GM12801 (cell line): ENCODE data around the gene FAM168B.

ENCODE experiments used
- TF ChIP-seq, protein P1 (sequence below): IDR thresholded peaks from one replicate; pipeline ENCODE4 v1.5.1; 2011; ENCODE audit warnings: control low read depth; ENCODE audit not compliant: insufficient read length; ENCODE audit errors: extremely low read depth

FAM168B gene

DNA sequence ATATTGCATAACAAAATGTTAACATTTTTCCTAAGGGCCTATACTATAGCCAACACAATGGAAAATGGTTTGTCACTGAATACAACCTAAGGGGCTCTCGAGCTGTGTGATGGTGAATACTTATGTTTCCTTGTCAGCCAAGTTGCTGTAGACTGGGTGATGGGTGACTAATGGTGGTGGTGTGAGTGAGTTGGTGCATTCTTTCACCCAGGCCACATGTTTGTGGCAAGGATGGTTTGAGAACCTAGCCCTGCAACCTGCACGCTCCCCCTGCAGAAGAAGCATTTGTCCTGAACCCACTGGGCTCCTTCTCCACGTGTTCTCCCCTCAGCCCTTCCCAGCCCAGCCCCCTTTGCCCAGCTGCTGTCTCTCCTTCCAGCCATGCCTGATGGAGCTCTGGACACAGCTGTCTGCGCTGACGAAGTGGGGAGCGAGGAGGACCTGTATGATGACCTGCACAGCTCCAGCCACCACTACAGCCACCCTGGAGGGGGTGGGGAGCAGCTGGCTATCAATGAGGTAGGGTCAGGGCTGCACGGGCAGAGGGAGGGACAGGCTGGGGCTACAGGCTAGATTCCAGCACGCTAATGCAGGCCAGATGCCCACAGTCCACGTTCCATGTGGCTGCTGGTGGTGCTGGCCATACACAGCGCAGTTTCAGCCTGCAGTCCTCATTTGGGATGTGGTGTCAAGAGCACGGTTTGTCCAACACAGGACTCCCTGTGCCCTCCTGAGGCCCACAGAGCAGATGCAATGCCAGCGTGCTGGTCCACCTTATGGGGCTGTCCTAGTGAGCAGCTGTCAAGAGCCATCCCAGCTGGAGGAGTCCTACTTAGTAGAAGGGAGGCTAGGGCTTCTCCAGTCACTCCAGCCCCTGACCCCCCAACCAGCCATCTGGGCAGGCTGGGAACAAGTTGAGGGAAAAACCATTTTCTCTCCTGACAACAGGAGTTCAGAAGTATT is 65.4 kb downstream of the FAM168B start:
- TF ChIP-seq, protein P1, sequence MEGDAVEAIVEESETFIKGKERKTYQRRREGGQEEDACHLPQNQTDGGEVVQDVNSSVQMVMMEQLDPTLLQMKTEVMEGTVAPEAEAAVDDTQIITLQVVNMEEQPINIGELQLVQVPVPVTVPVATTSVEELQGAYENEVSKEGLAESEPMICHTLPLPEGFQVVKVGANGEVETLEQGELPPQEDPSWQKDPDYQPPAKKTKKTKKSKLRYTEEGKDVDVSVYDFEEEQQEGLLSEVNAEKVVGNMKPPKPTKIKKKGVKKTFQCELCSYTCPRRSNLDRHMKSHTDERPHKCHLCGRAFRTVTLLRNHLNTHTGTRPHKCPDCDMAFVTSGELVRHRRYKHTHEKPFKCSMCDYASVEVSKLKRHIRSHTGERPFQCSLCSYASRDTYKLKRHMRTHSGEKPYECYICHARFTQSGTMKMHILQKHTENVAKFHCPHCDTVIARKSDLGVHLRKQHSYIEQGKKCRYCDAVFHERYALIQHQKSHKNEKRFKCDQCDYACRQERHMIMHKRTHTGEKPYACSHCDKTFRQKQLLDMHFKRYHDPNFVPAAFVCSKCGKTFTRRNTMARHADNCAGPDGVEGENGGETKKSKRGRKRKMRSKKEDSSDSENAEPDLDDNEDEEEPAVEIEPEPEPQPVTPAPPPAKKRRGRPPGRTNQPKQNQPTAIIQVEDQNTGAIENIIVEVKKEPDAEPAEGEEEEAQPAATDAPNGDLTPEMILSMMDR = no peak

DNA sequence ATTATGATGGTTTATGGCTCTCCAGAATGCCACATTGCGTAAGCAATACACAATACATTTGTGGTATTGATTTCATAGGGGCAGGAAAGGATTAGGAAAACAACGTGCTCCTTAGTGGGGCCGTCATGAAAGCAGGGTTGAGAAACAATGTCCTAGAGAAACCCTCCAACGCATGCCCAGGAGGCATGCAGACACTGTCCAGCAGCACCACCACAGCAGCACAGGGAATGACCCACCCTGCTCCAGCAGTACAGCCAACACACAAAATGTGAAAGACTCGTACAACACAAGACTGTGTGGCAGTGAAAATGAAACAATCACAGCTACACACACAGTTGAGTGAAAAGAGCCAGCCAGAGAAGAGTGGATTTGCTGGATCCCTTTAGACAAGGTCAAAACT is 66.3 kb downstream of the FAM168B start:
- TF ChIP-seq, protein P1 = no peak

- TF ChIP-seq, protein P1 = no peak
Observed at GRCh38 chr2:131023758-131024157, 69.5 kb downstream of the FAM168B start.

- TF ChIP-seq, protein P1 = no peak
Observed at GRCh38 chr2:131022731-131023130, 70.5 kb downstream of the FAM168B start.

GRCh38 chr2:131016826-131017741 is 76.2 kb downstream of the FAM168B start:
- TF ChIP-seq, protein P1 = no peak

DNA sequence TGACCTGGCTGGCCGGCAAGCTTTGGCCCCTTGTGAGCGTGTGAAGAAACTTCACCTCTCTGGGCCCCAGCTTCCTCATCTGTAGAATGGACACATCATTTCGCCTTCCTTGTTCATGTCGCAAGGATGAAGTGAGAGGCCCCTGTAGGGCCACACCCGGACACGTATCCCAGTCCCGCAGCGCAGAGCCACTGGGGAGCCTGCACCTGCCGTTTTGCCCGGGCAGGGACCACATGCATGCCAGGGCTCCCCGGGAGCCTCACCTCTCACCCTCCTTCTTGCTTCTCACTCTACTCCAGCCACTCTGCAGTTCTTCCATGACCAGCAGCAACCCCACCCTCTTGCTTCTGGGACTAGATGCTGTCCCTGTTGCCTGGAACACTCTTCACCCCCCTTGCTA is 77.5 kb downstream of the FAM168B start:
- TF ChIP-seq, protein P1 = no peak

DNA sequence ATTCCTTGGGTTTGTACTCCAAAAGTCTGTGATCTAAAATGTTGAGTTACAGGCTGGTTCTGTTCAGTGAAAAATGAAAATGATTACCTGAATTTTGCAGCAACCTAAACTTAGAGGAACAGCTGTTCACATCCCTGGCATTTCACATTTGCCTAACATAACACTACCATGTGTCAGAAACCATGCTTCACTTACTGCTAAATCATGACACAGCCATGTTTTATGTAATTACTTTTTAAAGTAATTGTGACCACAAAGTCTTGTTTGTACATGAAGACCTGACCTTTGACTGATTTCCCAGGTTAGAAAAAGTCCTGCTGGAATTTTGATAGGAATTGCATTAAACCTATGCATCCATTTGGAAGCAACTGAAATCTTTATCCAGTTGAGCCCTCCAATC is 79.1 kb downstream of the FAM168B start:
- TF ChIP-seq, protein P1 = no peak
